CD14-positive monocyte (primary cell): Measurements from ENCODE around the gene RSRC1. TPM values are rescaled to one million over a fixed set of nuclear protein-coding genes. Genes with fewer than 3 reads are reported as not detected.

ENCODE experiments used
- DNase-seq, 3 donors: peaks; one replicate each; pipeline ENCODE4 v3.0.0-alpha.2; 2011 to 2022
- H2AFZ ChIP-seq: 2 replicates; pipeline ENCODE4 v1.6.0; 2012; ENCODE audit warnings: mild to moderate bottlenecking, low read depth, low read length, inconsistent platforms; ENCODE audit not compliant: insufficient read depth, poor library complexity, severe bottlenecking
- H3K27ac ChIP-seq, 2 donors: 1 replicate in 1 of 2; 2 replicates in 1 of 2; pipeline ENCODE4 v1.5.1; 2012 to 2013; ENCODE audit warnings: low read length in 2 of 2, control low read depth in 1 of 2, inconsistent platforms in 1 of 2, low read depth in 1 of 2, mild to moderate bottlenecking in 1 of 2
- H3K27me3 ChIP-seq, 2 donors: one replicate each; pipeline versions ENCODE4 v1.6.0 to v1.6.1; 2011 to 2013; ENCODE audit warnings: low read length in 2 of 2; ENCODE audit not compliant: control insufficient read depth in 2 of 2, insufficient read depth in 2 of 2
- H3K36me3 ChIP-seq, 2 donors: replicated peaks in 1 of 2; 1 replicate in 1 of 2; 2 replicates in 1 of 2; pipeline versions ENCODE4 v1.5.1 to v1.6.1; 2012 to 2013; ENCODE audit warnings: low read length in 2 of 2, control low read depth in 1 of 2, inconsistent platforms in 1 of 2, mild to moderate bottlenecking in 1 of 2; ENCODE audit not compliant: insufficient read depth in 2 of 2, control insufficient read depth in 1 of 2
- H3K4me1 ChIP-seq, 2 donors: 1 replicate in 1 of 2; 2 replicates in 1 of 2; pipeline versions ENCODE4 v1.5.1 to v1.6.1; 2012 to 2013; ENCODE audit warnings: low read length in 2 of 2, control low read depth in 1 of 2, inconsistent platforms in 1 of 2, mild to moderate bottlenecking in 1 of 2, moderate library complexity in 1 of 2; ENCODE audit not compliant: insufficient read depth in 2 of 2, control insufficient read depth in 1 of 2
- H3K4me2 ChIP-seq: replicated peaks from 2 replicates; pipeline ENCODE3; 2012; ENCODE audit warnings: low read length, moderate library complexity, mild to moderate bottlenecking; ENCODE audit not compliant: poor library complexity, severe bottlenecking; ENCODE audit errors: extremely low read depth
- H3K4me3 ChIP-seq, 3 experiments: fragments of 200-600 bp in 1 of 3; sonication (generic) in 1 of 3; replicated peaks in 1 of 3; 1 replicate in 2 of 3; 2 replicates in 1 of 3; pipeline ENCODE4 v1.5.1; 2011 to 2013; ENCODE audit warnings: low read length in 3 of 3, mild to moderate bottlenecking in 3 of 3, control low read depth in 2 of 3, low read depth in 2 of 3, inconsistent platforms in 1 of 3, moderate library complexity in 1 of 3
- H3K79me2 ChIP-seq: 2 replicates; pipeline ENCODE4 v1.6.0; 2012; ENCODE audit warnings: mild to moderate bottlenecking, control low read depth, inconsistent platforms, low read length, moderate library complexity; ENCODE audit not compliant: insufficient read depth
- H3K9ac ChIP-seq: 2 replicates; pipeline ENCODE4 v1.6.0; 2017; ENCODE audit warnings: low read length, mild to moderate bottlenecking; ENCODE audit not compliant: insufficient read depth, poor library complexity, severe bottlenecking
- H3K9me3 ChIP-seq, 2 donors: replicated peaks in 1 of 2; 1 replicate in 1 of 2; 2 replicates in 1 of 2; pipeline versions ENCODE4 v1.5.1 to v1.6.1; 2012 to 2013; ENCODE audit warnings: low read length in 2 of 2, control low read depth in 1 of 2; ENCODE audit not compliant: control insufficient read depth in 1 of 2, insufficient read depth in 1 of 2
- H4K20me1 ChIP-seq: 2 replicates; pipeline ENCODE4 v1.6.0; 2012; ENCODE audit warnings: mild to moderate bottlenecking, low read length, control low read depth, moderate library complexity; ENCODE audit not compliant: insufficient read depth
- H3K27ac Mint-ChIP-seq, 7 donors: one replicate each; pipeline ENCODE4 v1.8.0; 2020; ENCODE audit warnings: mild to moderate bottlenecking in 7 of 7, mixed read lengths in 7 of 7, moderate library complexity in 6 of 7, inconsistent platforms in 2 of 7
- H3K27me3 Mint-ChIP-seq, 3 donors: one replicate each; pipeline ENCODE4 v1.8.0; 2021 to 2022; ENCODE audit warnings: low read depth in 3 of 3, mild to moderate bottlenecking in 3 of 3, mixed read lengths in 3 of 3, moderate library complexity in 3 of 3, inconsistent platforms in 1 of 3
- H3K36me3 Mint-ChIP-seq, 2 donors: one replicate each; pipeline ENCODE4 v1.8.0; 2020; ENCODE audit warnings: mixed read lengths in 2 of 2, inconsistent platforms in 1 of 2, mild to moderate bottlenecking in 1 of 2
- H3K4me1 Mint-ChIP-seq: one replicate; pipeline ENCODE4 v1.8.0; 2020; ENCODE audit warnings: mild to moderate bottlenecking, mixed read lengths
- H3K4me3 Mint-ChIP-seq, 2 donors: one replicate each; pipeline ENCODE4 v1.8.0; 2020; ENCODE audit warnings: mild to moderate bottlenecking in 2 of 2, mixed read lengths in 2 of 2, moderate library complexity in 1 of 2
- H3K9me3 Mint-ChIP-seq, 7 donors: one replicate each; pipeline ENCODE4 v1.8.0; 2020 to 2022; ENCODE audit warnings: mixed read lengths in 7 of 7, mild to moderate bottlenecking in 6 of 7, moderate library complexity in 6 of 7, inconsistent platforms in 2 of 7
- WGBS: methylation state at CpG from one replicate; pipeline ENCODE4 v1.1.5; 2013; ENCODE audit warnings: missing lambda C conversion rate; ENCODE audit not compliant: insufficient coverage; 5-methylcytosine and 5-hydroxymethylcytosine counted together
- intact Hi-C, 2 donors: fragments of 100-400 bp; cut with micrococcal nuclease; formaldehyde crosslinking; loops; one replicate each; pipeline versions ENCODE4 v1.15.0 to v1.15.1; 2023
- polyA plus RNA-seq, 3 donors: library from polyadenylated mRNA; depleted of rRNA in 1 of 3; unstranded in 2 of 3; stranded (reverse) in 1 of 3; fragments of 300-500 nt in 2 of 3; fragments of >200 nt in 1 of 3; fragmentation: Illumina TruSeq in 2 of 3; gene quantifications; 1 replicate in 2 of 3; 2 replicates in 1 of 3; pipeline ENCODE4 v1.2.3, GENCODE V29; 2012 to 2021
- TF ChIP-seq, protein P1 (sequence below): fragments of 200-600 bp; IDR thresholded peaks from one replicate; pipeline ENCODE4 v1.8.0; 2022; ENCODE audit warnings: antibody characterized with exemption, mild to moderate bottlenecking

The RSRC1 gene
- polyA plus RNA-seq, 3 donors, result 6.6 to 31.7 (median 15.1) TPM

DNA sequence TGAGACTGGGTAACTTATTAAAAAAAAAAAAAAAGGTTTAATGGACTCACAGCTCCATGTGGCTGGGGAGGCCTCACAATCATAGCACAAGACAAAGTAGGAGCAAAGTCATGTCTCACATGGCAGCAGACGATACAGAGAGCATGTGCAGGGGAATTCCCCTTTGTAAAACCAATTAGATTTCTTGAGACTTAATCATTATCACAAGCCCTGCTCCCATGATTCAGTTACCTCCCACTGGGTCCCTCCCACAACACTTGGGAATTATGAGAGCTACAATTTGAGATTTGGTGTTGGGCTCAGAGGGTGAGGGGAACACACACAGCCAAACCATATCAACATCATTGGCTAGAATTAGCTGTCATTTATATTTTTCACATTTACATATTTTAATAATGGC is 221.0 kb downstream of the RSRC1 start:
- H3K27me3 ChIP-seq, result no peaks in the 10 kb centered on the region
- H3K9me3 Mint-ChIP-seq, result peaks cover 1 to 8% (median 6%) of the 10 kb centered on the region in 7 donors
- no peak overlapping the region for H3K4me3 ChIP-seq
- H3K79me2 ChIP-seq, result no peaks in the 10 kb centered on the region
- no peaks in the 10 kb centered on the region for H4K20me1 ChIP-seq
- H3K27ac ChIP-seq, result no peak overlapping the region
- intact Hi-C loops, result no loop called here
- peaks cover 2 to 16% of the 10 kb centered on the region in 2 donors for H3K4me1 ChIP-seq
- no peaks in the 10 kb centered on the region for H3K9me3 ChIP-seq
- TF ChIP-seq, protein P1, sequence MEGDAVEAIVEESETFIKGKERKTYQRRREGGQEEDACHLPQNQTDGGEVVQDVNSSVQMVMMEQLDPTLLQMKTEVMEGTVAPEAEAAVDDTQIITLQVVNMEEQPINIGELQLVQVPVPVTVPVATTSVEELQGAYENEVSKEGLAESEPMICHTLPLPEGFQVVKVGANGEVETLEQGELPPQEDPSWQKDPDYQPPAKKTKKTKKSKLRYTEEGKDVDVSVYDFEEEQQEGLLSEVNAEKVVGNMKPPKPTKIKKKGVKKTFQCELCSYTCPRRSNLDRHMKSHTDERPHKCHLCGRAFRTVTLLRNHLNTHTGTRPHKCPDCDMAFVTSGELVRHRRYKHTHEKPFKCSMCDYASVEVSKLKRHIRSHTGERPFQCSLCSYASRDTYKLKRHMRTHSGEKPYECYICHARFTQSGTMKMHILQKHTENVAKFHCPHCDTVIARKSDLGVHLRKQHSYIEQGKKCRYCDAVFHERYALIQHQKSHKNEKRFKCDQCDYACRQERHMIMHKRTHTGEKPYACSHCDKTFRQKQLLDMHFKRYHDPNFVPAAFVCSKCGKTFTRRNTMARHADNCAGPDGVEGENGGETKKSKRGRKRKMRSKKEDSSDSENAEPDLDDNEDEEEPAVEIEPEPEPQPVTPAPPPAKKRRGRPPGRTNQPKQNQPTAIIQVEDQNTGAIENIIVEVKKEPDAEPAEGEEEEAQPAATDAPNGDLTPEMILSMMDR, result no peak
- no peaks in the 10 kb centered on the region for H3K27me3 Mint-ChIP-seq
- no peak overlapping the region for H2AFZ ChIP-seq
- no peak for DNase-seq
- H3K4me2 ChIP-seq, result no peak overlapping the region
- peaks cover 2 to 11% of the 10 kb centered on the region in 2 donors for H3K36me3 Mint-ChIP-seq
- H3K4me1 Mint-ChIP-seq, result peaks cover 25% of the 10 kb centered on the region
- H3K36me3 ChIP-seq, result no peaks in the 10 kb centered on the region
- H3K9ac ChIP-seq, result no peak overlapping the region
- no peak overlapping the region for H3K27ac Mint-ChIP-seq
- WGBS, result 100% methylated on average over 1 of the region's 1 CpG
- H3K4me3 Mint-ChIP-seq, result no peak overlapping the region

DNA sequence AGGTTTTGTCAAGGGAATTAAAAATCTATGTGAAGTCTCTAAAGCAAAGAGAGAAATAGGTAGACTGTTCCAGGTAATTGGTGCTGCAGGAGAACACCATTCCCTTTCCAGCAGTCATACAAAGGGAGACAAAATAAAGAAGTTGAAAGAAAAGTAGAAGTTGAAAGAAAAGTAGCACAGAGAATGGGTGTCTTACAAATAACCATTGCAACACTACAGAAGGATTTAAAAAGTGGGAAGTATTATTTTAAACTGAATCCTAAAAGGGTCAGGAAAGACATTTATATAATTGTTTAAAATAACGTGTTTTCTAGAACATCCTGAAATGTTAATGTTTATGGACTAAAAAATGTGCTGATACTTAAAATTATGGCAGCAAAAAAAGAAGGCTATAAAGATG is 223.8 kb downstream of the RSRC1 start:
- no peak overlapping the region for H3K4me3 ChIP-seq
- peaks cover 0 to 6% (median 2%) of the 10 kb centered on the region in 7 donors for H3K9me3 Mint-ChIP-seq
- no peak overlapping the region for H2AFZ ChIP-seq
- peaks cover 12 to 15% of the 10 kb centered on the region in 2 donors for H3K36me3 Mint-ChIP-seq
- H3K27ac Mint-ChIP-seq, result peak overlapping the region in 2 of 7 donors; percentile 31 to 72
- no peaks in the 10 kb centered on the region for H3K9me3 ChIP-seq
- WGBS, result no CpG with 5 or more reads among the region's 1 CpG
- H3K27ac ChIP-seq, result peak overlapping the region in 1 of 2 donors; percentile 35
- peaks cover 28% of the 10 kb centered on the region for H3K4me1 Mint-ChIP-seq
- peaks cover 2 to 16% of the 10 kb centered on the region in 2 donors for H3K4me1 ChIP-seq
- TF ChIP-seq, protein P1, result no peak
- H3K27me3 Mint-ChIP-seq, result no peaks in the 10 kb centered on the region
- H4K20me1 ChIP-seq, result no peaks in the 10 kb centered on the region
- H3K36me3 ChIP-seq, result no peaks in the 10 kb centered on the region
- H3K4me2 ChIP-seq, result peak overlapping the region; percentile 1
- no peak overlapping the region for H3K9ac ChIP-seq
- no peaks in the 10 kb centered on the region for H3K27me3 ChIP-seq
- H3K4me3 Mint-ChIP-seq, result no peak overlapping the region
- no peak for DNase-seq
- intact Hi-C loops, result no loop called here
- H3K79me2 ChIP-seq, result no peaks in the 10 kb centered on the region
